Gastroesophageal sphincter (tissue), 3 donors: ENCODE measurements around the gene KRT6B.

Source experiments
- EP300 ChIP-seq: sonication (generic); formaldehyde crosslinking; IDR thresholded peaks from one replicate; pipeline ENCODE4 v1.6.1; 2017; ENCODE audit warnings: antibody characterized with exemption, mild to moderate bottlenecking
- POLR2AphosphoS5 ChIP-seq: sonication (generic); formaldehyde crosslinking; IDR thresholded peaks from one replicate; pipeline ENCODE4 v1.6.1; 2017; ENCODE audit warnings: antibody characterized with exemption
- TF ChIP-seq, protein P1 (sequence below), 4 experiments: fragments of 200-600 bp in 2 of 4; fragments of 450-650 bp in 2 of 4; sonication (generic) in 1 of 4; IDR thresholded peaks; one replicate each; pipeline ENCODE4 v1.5.1; 2017 to 2019; ENCODE audit warnings: antibody characterized with exemption in 4 of 4, mild to moderate bottlenecking in 2 of 4, moderate library complexity in 2 of 4

DNA sequence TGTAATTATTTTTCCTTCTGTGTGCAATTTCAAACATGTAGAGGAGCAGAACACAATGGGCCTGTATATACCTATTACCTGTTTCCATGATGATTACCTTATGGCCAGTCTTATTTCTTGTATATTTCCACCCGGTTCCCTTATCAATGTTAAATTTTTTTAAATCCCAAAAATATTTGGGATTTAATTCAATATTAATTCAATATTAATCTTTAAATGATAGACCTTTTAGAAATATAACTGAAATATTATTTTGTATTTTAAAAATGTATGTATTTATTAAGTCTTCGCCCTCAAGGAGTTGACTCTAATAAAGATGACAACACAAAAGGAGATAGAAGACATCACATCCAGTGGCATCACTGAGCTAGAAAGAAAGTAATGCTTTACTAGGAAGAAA, 22.3 kb upstream of the KRT6B start:
- TF ChIP-seq, protein P1, sequence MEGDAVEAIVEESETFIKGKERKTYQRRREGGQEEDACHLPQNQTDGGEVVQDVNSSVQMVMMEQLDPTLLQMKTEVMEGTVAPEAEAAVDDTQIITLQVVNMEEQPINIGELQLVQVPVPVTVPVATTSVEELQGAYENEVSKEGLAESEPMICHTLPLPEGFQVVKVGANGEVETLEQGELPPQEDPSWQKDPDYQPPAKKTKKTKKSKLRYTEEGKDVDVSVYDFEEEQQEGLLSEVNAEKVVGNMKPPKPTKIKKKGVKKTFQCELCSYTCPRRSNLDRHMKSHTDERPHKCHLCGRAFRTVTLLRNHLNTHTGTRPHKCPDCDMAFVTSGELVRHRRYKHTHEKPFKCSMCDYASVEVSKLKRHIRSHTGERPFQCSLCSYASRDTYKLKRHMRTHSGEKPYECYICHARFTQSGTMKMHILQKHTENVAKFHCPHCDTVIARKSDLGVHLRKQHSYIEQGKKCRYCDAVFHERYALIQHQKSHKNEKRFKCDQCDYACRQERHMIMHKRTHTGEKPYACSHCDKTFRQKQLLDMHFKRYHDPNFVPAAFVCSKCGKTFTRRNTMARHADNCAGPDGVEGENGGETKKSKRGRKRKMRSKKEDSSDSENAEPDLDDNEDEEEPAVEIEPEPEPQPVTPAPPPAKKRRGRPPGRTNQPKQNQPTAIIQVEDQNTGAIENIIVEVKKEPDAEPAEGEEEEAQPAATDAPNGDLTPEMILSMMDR (IDR thresholded peaks at IDR 0.05): no peak
- TF ChIP-seq POLR2AphosphoS5 (no peak), EP300 (no peak)
